ENCODE measurements around the gene ARHGAP24. TPM values are rescaled to one million over a fixed set of nuclear protein-coding genes. Genes with fewer than 3 reads are reported as not detected.

Gene ARHGAP24
- total RNA-seq, 1 experiment from 2014 or later = 2.1 TPM

GRCh38 chr4:85556283-85556682, 81.3 kb downstream of the ARHGAP24 start (continued):
- TF ChIP-seq ZNF425 (CRISPR knock-in tag; conservative IDR thresholded peaks at IDR 0.05) (no peak), SMAD3 (CRISPR knock-in tag; IDR thresholded peaks at IDR 0.05; ENCODE audit: borderline replicate concordance) (no peak), ZNF396 (CRISPR knock-in tag; IDR thresholded peaks at IDR 0.05; ENCODE audit: borderline replicate concordance) (no peak), ZNF423 (CRISPR knock-in tag; IDR thresholded peaks at IDR 0.05) (no peak)

- H3K27me3 Mint-ChIP-seq (ENCODE audit: low read depth) = no peaks in the 10 kb centered on the region
- ATAC-seq = no peak
- ChIA-PET CTCF (no interaction called here), POLR2A (no interaction called here)
- H3K36me3 Mint-ChIP-seq = peaks cover 18% of the 10 kb centered on the region
- no peak for TF ChIP-seq HMGA2 (CRISPR knock-in tag; IDR thresholded peaks at IDR 0.05)
- no peak for TF ChIP-seq E2F1 (CRISPR knock-in tag; IDR thresholded peaks at IDR 0.05)
- no peak for TF ChIP-seq MAX (CRISPR knock-in tag; IDR thresholded peaks at IDR 0.05)
- TF ChIP-seq ZNF423 (CRISPR knock-in tag; IDR thresholded peaks at IDR 0.05) = no peak
- no peak for TF ChIP-seq STAT6 (CRISPR knock-in tag; conservative IDR thresholded peaks at IDR 0.05; ENCODE audit: low read depth)
- TF ChIP-seq TCF7 (CRISPR knock-in tag; IDR thresholded peaks at IDR 0.05; ENCODE audit: low read depth) = no peak
- no peak for TF ChIP-seq JAZF1 (CRISPR knock-in tag; IDR thresholded peaks at IDR 0.05)
- no peak overlapping the region for H3K27ac Mint-ChIP-seq
- H3K9me3 Mint-ChIP-seq = peaks cover 28% of the 10 kb centered on the region
- no peaks in the 10 kb centered on the region for H3K4me1 Mint-ChIP-seq
- H3K4me3 Mint-ChIP-seq = no peak overlapping the region
- DNase-seq (ENCODE audit: low spot score) = no peak
Measured at GRCh38 chr4:85557016-85557901, 82.3 kb downstream of the ARHGAP24 start.

GRCh38 chr4:85565761-85566480, 91.0 kb downstream of the ARHGAP24 start:
- no peak for DNase-seq (ENCODE audit: low spot score)
- no peak for ATAC-seq
- H3K27me3 Mint-ChIP-seq (ENCODE audit: low read depth) = no peaks in the 10 kb centered on the region
- H3K4me1 Mint-ChIP-seq = peaks cover 5% of the 10 kb centered on the region
- H3K9me3 Mint-ChIP-seq = peaks cover 4% of the 10 kb centered on the region; the same call in 1 of the 2 replicates
- no peak overlapping the region for H3K27ac Mint-ChIP-seq
- H3K4me3 Mint-ChIP-seq = no peak overlapping the region
- ChIA-PET CTCF (interaction anchor here (0.5 kb wide), 1 partner anchor 113 kb away, joined by 7 read pairs; no protein-coding TSS in a partner anchor), POLR2A (no interaction called here)
- no peaks in the 10 kb centered on the region for H3K36me3 Mint-ChIP-seq
- TF ChIP-seq E2F5 (CRISPR knock-in tag; IDR thresholded peaks at IDR 0.05) = no peak
- no peak for TF ChIP-seq ZNF396 (CRISPR knock-in tag; IDR thresholded peaks at IDR 0.05; ENCODE audit: borderline replicate concordance)
- TF ChIP-seq FOXK1 (CRISPR knock-in tag; IDR thresholded peaks at IDR 0.05) = no peak
- TF ChIP-seq MAX (CRISPR knock-in tag; IDR thresholded peaks at IDR 0.05) = no peak
- TF ChIP-seq ZNF317 (CRISPR knock-in tag; IDR thresholded peaks at IDR 0.05; ENCODE audit: borderline replicate concordance, low read depth) = no peak
- TF ChIP-seq ATF3 (CRISPR knock-in tag; conservative IDR thresholded peaks at IDR 0.05) = no peak
- no peak for TF ChIP-seq PRDM15 (CRISPR knock-in tag; IDR thresholded peaks at IDR 0.05)
- no peak for TF ChIP-seq PREB (CRISPR knock-in tag; IDR thresholded peaks at IDR 0.05; ENCODE audit: borderline replicate concordance)
